OCI-LY3 (cell line): ENCODE measurements around the gene TSC1.

Experiments
- H2AFZ ChIP-seq: fragments of 200-600, 300-600 bp; shearing (Covaris generic); 2 replicates; pipeline ENCODE4 v1.6.0; 2014; ENCODE audit warnings: antibody characterized with exemption, low read depth, low read length
- H3K27ac ChIP-seq: fragments of 200-600, 300-600 bp; sonication (generic); 2 replicates; pipeline ENCODE4 v1.5.1; 2014; ENCODE audit warnings: mild to moderate bottlenecking, low read length, moderate library complexity, mixed read lengths
- H3K27me3 ChIP-seq: fragments of 200-600, 300-600 bp; sonication (generic); 2 replicates; pipeline ENCODE4 v1.6.1; 2014; ENCODE audit warnings: low read depth, low read length, mixed read lengths
- H3K36me3 ChIP-seq: fragments of 200-600, 300-600 bp; sonication (generic); replicated peaks from 2 replicates; pipeline ENCODE3; 2014; ENCODE audit warnings: low read depth, low read length, mixed read lengths
- H3K4me1 ChIP-seq: fragments of 300-600, 200-600 bp; sonication (generic); 2 replicates; pipeline ENCODE4 v1.6.1; 2014; ENCODE audit warnings: low read length, mixed read lengths
- H3K4me2 ChIP-seq: fragments of 200-600, 300-600 bp; sonication (generic); 2 replicates; pipeline ENCODE4 v1.6.1; 2014; ENCODE audit warnings: low read length, mixed read lengths
- H3K4me3 ChIP-seq: fragments of 300-600, 200-600 bp; sonication (generic); 2 replicates; pipeline ENCODE4 v1.5.1; 2014; ENCODE audit warnings: antibody characterized with exemption, mild to moderate bottlenecking, low read length, moderate library complexity
- H3K79me2 ChIP-seq: fragments of 300-600, 200-600 bp; shearing (Covaris generic); 2 replicates; pipeline ENCODE4 v1.6.1; 2014; ENCODE audit warnings: mild to moderate bottlenecking, low read length, mixed read lengths
- H3K9ac ChIP-seq: fragments of 300-600, 200-600 bp; shearing (Covaris generic); 2 replicates; pipeline ENCODE4 v1.6.0; 2014; ENCODE audit warnings: mild to moderate bottlenecking, low read length, moderate library complexity
- H3K9me3 ChIP-seq: fragments of 200-600, 300-600 bp; shearing (Covaris generic); 2 replicates; pipeline ENCODE4 v1.6.1; 2014; ENCODE audit warnings: low read length, mixed read lengths; ENCODE audit not compliant: insufficient read depth
- H4K20me1 ChIP-seq: fragments of 200-600, 300-600 bp; sonication (generic); 2 replicates; pipeline ENCODE4 v1.6.1; 2016; ENCODE audit warnings: low read length, mixed read lengths; ENCODE audit not compliant: insufficient read depth
- CTCF ChIP-seq: fragments of 200-600, 300-600 bp; sonication (generic); IDR thresholded peaks from 2 replicates; pipeline ENCODE4 v1.5.1; 2014; ENCODE audit warnings: antibody characterized with exemption, low read length, low read depth
- EZH2phosphoT487 ChIP-seq: fragments of 200-600 bp; shearing (Covaris generic); IDR thresholded peaks from 2 replicates; pipeline ENCODE4 v1.6.1; 2018; ENCODE audit warnings: antibody characterized with exemption, mixed run types, low read depth

The TSC1 gene

GRCh38 chr9:132978112-132978450 lies 33.7 kb upstream of the TSC1 start:
- H3K4me3 ChIP-seq: peak overlapping the region; percentile 64
- H3K4me1 ChIP-seq: peaks cover 27% of the 10 kb centered on the region

GRCh38 chr9:132976571-132976970 lies 32.2 kb upstream of the TSC1 start:
- no peak for TF ChIP-seq CTCF
- no peak for TF ChIP-seq EZH2phosphoT487
- Histone ChIP-seq H3K4me3 (no peak overlapping the region), H3K27me3 (peaks cover 40% of the 10 kb centered on the region)

More at GRCh38 chr9:132978112-132978450, 33.7 kb upstream of the TSC1 start:
- Histone ChIP-seq H3K9me3 (no peaks in the 10 kb centered on the region), H2AFZ (no peak overlapping the region), H3K9ac (no peak overlapping the region), H3K27me3 (peaks cover 40% of the 10 kb centered on the region), H4K20me1 (no peaks in the 10 kb centered on the region), H3K79me2 (no peaks in the 10 kb centered on the region), H3K27ac (no peak overlapping the region), H3K36me3 (no peaks in the 10 kb centered on the region), H3K4me2 (peak overlapping the region; percentile 76)
- TF ChIP-seq CTCF (no peak), EZH2phosphoT487 (no peak)

GRCh38 chr9:132975961-132976360 lies 31.5 kb upstream of the TSC1 start:
- Histone ChIP-seq H3K9ac (no peak overlapping the region), H2AFZ (no peak overlapping the region), H3K4me1 (peaks cover 19% of the 10 kb centered on the region), H3K4me3 (no peak overlapping the region), H3K27ac (no peak overlapping the region), H3K9me3 (no peaks in the 10 kb centered on the region), H3K79me2 (no peaks in the 10 kb centered on the region), H3K27me3 (peaks cover 40% of the 10 kb centered on the region), H3K36me3 (no peaks in the 10 kb centered on the region), H4K20me1 (no peaks in the 10 kb centered on the region), H3K4me2 (no peak overlapping the region)
- TF ChIP-seq EZH2phosphoT487: no peak

More at GRCh38 chr9:132976571-132976970, 32.2 kb upstream of the TSC1 start:
- no peaks in the 10 kb centered on the region for H3K36me3 ChIP-seq
- no peaks in the 10 kb centered on the region for H3K9me3 ChIP-seq
- H3K79me2 ChIP-seq: no peaks in the 10 kb centered on the region
- H4K20me1 ChIP-seq: no peaks in the 10 kb centered on the region
- H3K4me1 ChIP-seq: peaks cover 15% of the 10 kb centered on the region
- H3K9ac ChIP-seq: no peak overlapping the region
- no peak overlapping the region for H3K4me2 ChIP-seq
- H2AFZ ChIP-seq: no peak overlapping the region
- H3K27ac ChIP-seq: no peak overlapping the region

GRCh38 chr9:132973713-132974112 lies 29.3 kb upstream of the TSC1 start:
- Histone ChIP-seq H3K4me3 (no peak overlapping the region), H2AFZ (no peak overlapping the region), H4K20me1 (no peaks in the 10 kb centered on the region), H3K27me3 (peaks cover 21% of the 10 kb centered on the region), H3K9me3 (no peaks in the 10 kb centered on the region), H3K27ac (no peak overlapping the region), H3K4me1 (peaks cover 27% of the 10 kb centered on the region), H3K79me2 (no peaks in the 10 kb centered on the region), H3K36me3 (no peaks in the 10 kb centered on the region), H3K4me2 (no peak overlapping the region), H3K9ac (no peak overlapping the region)
- no peak for TF ChIP-seq CTCF
- TF ChIP-seq EZH2phosphoT487: no peak

- Histone ChIP-seq H3K27ac (no peak overlapping the region), H3K27me3 (peaks cover 16% of the 10 kb centered on the region), H4K20me1 (no peaks in the 10 kb centered on the region), H2AFZ (no peak overlapping the region), H3K4me2 (peak overlapping the region; percentile 64; the same call in 1 of the 2 replicates), H3K79me2 (no peaks in the 10 kb centered on the region), H3K4me3 (no peak overlapping the region), H3K36me3 (no peaks in the 10 kb centered on the region), H3K9ac (no peak overlapping the region), H3K4me1 (peaks cover 22% of the 10 kb centered on the region), H3K9me3 (no peaks in the 10 kb centered on the region)
- no peak for TF ChIP-seq EZH2phosphoT487
- TF ChIP-seq CTCF: no peak
Measured at GRCh38 chr9:132973166-132973565, 28.8 kb upstream of the TSC1 start.
